HUES6 (cell line): Measurements from ENCODE around the gene DSCAM.

Experiments
- H3K27ac ChIP-seq: 2 replicates; pipeline ENCODE4 v1.7.0; 2013; ENCODE audit warnings: low read depth, mild to moderate bottlenecking, low read length, inconsistent platforms
- H3K27me3 ChIP-seq: 2 replicates; pipeline ENCODE4 v1.6.1; 2013; ENCODE audit warnings: low read length; ENCODE audit not compliant: control insufficient read depth, insufficient read depth
- H3K36me3 ChIP-seq: 2 replicates; pipeline ENCODE4 v1.6.1; 2013; ENCODE audit warnings: low read length; ENCODE audit not compliant: control insufficient read depth, insufficient read depth
- H3K4me1 ChIP-seq: 2 replicates; pipeline ENCODE4 v1.6.1; 2013; ENCODE audit warnings: low read length; ENCODE audit not compliant: control insufficient read depth, insufficient read depth
- H3K4me3 ChIP-seq: 2 replicates; pipeline ENCODE4 v1.5.1; 2013; ENCODE audit warnings: low read depth, low read length
- H3K9ac ChIP-seq: one replicate; pipeline ENCODE4 v1.6.1; 2013; ENCODE audit warnings: mild to moderate bottlenecking, low read length
- H3K9me3 ChIP-seq: 2 replicates; pipeline ENCODE4 v1.6.1; 2013; ENCODE audit warnings: low read depth, low read length; ENCODE audit not compliant: control insufficient read depth, insufficient read depth

Gene DSCAM

DNA sequence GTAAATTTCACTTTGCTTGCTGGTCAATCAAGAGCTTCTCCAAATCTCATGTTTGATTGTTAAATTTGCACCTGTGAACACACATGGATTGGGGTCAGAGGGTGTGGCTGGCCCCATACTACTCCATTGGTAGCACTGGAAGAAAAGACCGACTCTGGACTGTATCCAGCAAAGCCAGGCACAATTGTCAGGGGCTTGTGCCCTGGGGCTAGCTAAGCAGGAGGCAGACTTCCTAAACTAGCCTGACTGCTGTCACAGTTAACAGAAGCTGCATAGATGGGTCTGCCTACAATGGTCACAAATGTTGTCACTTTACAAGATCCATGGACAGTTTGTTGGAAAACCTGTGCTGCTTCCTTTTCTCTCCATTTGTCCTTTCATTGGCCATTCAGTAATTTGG is 421.0 kb downstream of the DSCAM start:
- H3K4me3 ChIP-seq, result no peak overlapping the region
- no peaks in the 10 kb centered on the region for H3K4me1 ChIP-seq
- H3K27ac ChIP-seq, result no peak overlapping the region
- no peak overlapping the region for H3K9ac ChIP-seq
- peaks cover 1% of the 10 kb centered on the region; the same call in 1 of the 2 replicates for H3K9me3 ChIP-seq
- no peaks in the 10 kb centered on the region for H3K36me3 ChIP-seq
- no peaks in the 10 kb centered on the region for H3K27me3 ChIP-seq

- Histone ChIP-seq H3K27me3 (no peaks in the 10 kb centered on the region), H3K9me3 (peaks cover 19% of the 10 kb centered on the region; the same call in 1 of the 2 replicates), H3K4me3 (no peak overlapping the region), H3K36me3 (no peaks in the 10 kb centered on the region), H3K27ac (no peak overlapping the region), H3K4me1 (no peaks in the 10 kb centered on the region), H3K9ac (no peak overlapping the region)
These were observed 423.9 kb downstream of the DSCAM start for GRCh38 chr21:40422896-40423635.

DNA sequence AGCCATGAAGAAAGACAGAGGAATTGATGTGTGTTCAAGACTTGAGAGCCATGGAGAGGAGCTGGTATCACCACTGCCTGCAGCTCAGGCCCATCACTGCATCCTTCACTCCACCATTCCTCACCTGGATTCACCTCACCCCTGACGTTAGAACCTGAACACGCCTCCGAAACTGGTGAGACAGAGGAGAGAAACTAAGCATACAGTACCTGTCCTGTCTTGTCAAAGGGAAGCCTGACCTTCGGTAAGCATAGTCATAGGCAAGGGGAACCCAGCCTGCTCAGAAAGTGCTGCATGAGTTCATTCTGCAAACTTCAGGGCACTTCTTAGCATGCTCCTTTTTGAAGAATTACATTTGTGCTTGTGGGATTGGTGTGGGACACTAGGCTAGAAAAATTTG is 425.8 kb downstream of the DSCAM start:
- H3K4me3 ChIP-seq, result no peak overlapping the region
- H3K36me3 ChIP-seq, result no peaks in the 10 kb centered on the region
- no peak overlapping the region for H3K27ac ChIP-seq
- peaks cover 22% of the 10 kb centered on the region; the same call in 1 of the 2 replicates for H3K9me3 ChIP-seq
- no peaks in the 10 kb centered on the region for H3K27me3 ChIP-seq
- no peaks in the 10 kb centered on the region for H3K4me1 ChIP-seq
- no peak overlapping the region for H3K9ac ChIP-seq

GRCh38 chr21:40416572-40416971 is 430.4 kb downstream of the DSCAM start:
- Histone ChIP-seq H3K9ac (no peak overlapping the region), H3K9me3 (peaks cover 22% of the 10 kb centered on the region; the same call in 1 of the 2 replicates), H3K27me3 (no peaks in the 10 kb centered on the region), H3K4me1 (no peaks in the 10 kb centered on the region), H3K27ac (no peak overlapping the region), H3K36me3 (no peaks in the 10 kb centered on the region), H3K4me3 (no peak overlapping the region)

DNA sequence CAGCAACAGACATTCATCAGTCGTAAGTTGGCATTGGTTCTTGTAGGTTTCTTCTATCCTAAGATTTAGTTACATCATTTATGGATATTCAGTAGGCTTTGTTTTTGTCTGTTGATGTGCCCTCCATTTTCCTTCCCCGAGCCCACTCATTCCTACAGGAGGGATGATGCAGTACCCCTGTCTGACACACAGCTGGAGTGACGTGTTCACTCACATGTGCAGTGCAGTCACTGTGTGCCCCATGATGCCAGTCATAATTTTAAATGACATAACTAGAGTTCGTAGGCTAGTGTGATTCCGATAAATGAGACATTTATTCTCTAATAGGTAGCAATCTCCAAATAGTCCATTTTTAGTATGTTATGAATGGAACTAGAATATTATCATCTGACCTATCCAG is 438.4 kb downstream of the DSCAM start:
- no peaks in the 10 kb centered on the region for H3K9me3 ChIP-seq
- no peaks in the 10 kb centered on the region for H3K27me3 ChIP-seq
- no peak overlapping the region for H3K4me3 ChIP-seq
- H3K9ac ChIP-seq, result no peak overlapping the region
- no peaks in the 10 kb centered on the region for H3K36me3 ChIP-seq
- no peak overlapping the region for H3K27ac ChIP-seq
- no peaks in the 10 kb centered on the region for H3K4me1 ChIP-seq

GRCh38 chr21:40404396-40404800 is 442.6 kb downstream of the DSCAM start:
- peaks cover 6% of the 10 kb centered on the region; the same call in 1 of the 2 replicates for H3K9me3 ChIP-seq
- H3K4me3 ChIP-seq, result no peak overlapping the region
- no peak overlapping the region for H3K9ac ChIP-seq
- no peak overlapping the region for H3K27ac ChIP-seq
- no peaks in the 10 kb centered on the region for H3K4me1 ChIP-seq
- no peaks in the 10 kb centered on the region for H3K27me3 ChIP-seq
- no peaks in the 10 kb centered on the region for H3K36me3 ChIP-seq

- H3K27me3 ChIP-seq, result no peaks in the 10 kb centered on the region
- no peak overlapping the region for H3K27ac ChIP-seq
- peaks cover 6% of the 10 kb centered on the region; the same call in 1 of the 2 replicates for H3K9me3 ChIP-seq
- no peaks in the 10 kb centered on the region for H3K4me1 ChIP-seq
- no peak overlapping the region for H3K9ac ChIP-seq
- H3K36me3 ChIP-seq, result no peaks in the 10 kb centered on the region
- no peak overlapping the region for H3K4me3 ChIP-seq
These were observed 443.9 kb downstream of the DSCAM start for GRCh38 chr21:40402884-40403582.

DNA sequence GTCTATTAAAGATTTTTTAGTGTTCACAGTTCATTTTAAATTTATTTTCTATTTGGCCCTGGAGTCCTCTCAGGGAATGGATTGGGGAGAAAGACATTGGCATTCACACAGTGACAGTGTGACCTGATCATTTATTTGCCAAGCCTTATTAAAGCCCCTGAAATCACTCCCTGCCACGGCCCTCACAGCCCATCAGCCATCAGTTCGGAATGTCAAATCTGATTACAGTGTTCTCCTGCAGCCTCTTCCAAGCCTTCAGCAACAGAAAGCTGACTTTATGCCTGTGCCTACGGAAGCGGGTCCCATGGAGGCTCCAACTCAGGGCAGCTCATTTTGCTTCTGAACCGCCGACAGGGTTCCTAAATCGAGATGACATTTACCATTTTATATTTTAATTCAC is 451.2 kb downstream of the DSCAM start:
- Histone ChIP-seq H3K27me3 (no peaks in the 10 kb centered on the region), H3K4me3 (no peak overlapping the region), H3K9me3 (no peaks in the 10 kb centered on the region), H3K27ac (no peak overlapping the region), H3K4me1 (no peaks in the 10 kb centered on the region), H3K9ac (no peak overlapping the region), H3K36me3 (no peaks in the 10 kb centered on the region)

DNA sequence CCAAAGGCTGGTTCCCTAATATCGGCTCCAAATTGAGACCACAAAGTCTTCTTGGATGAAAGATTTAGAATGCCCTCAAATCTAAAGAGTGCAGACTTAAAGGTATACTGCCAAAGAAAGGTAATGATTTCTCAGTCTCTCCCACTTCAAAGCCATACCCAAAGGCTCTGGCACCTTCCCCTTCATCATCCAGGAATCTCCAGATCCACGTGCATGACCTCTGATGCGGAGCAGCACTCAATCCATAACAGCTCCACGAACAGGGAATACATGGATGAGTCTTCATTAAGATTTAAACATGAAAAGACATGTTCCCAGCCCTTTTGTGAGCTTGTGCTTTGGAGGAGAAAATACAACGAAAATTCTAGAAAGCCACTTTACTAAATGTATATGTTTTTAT is 453.9 kb downstream of the DSCAM start:
- no peaks in the 10 kb centered on the region for H3K9me3 ChIP-seq
- H3K27ac ChIP-seq, result no peak overlapping the region
- no peaks in the 10 kb centered on the region for H3K27me3 ChIP-seq
- no peak overlapping the region for H3K4me3 ChIP-seq
- no peaks in the 10 kb centered on the region for H3K36me3 ChIP-seq
- H3K4me1 ChIP-seq, result no peaks in the 10 kb centered on the region
- no peak overlapping the region for H3K9ac ChIP-seq

GRCh38 chr21:40388046-40388445 is 458.9 kb downstream of the DSCAM start:
- Histone ChIP-seq H3K27ac (no peak overlapping the region), H3K27me3 (no peaks in the 10 kb centered on the region), H3K9me3 (no peaks in the 10 kb centered on the region), H3K36me3 (no peaks in the 10 kb centered on the region), H3K4me1 (0 out of 2 replicates have a peak, but pooled peaks cover 2% of the 10 kb centered on the region), H3K9ac (no peak overlapping the region), H3K4me3 (no peak overlapping the region)

- Histone ChIP-seq H3K9ac (no peak overlapping the region), H3K36me3 (no peaks in the 10 kb centered on the region)
These were observed 459.8 kb downstream of the DSCAM start for GRCh38 chr21:40386981-40387747.

More at GRCh38 chr21:40386981-40387747, 459.8 kb downstream of the DSCAM start:
- H3K27ac ChIP-seq, result no peak overlapping the region
- H3K4me1 ChIP-seq, result 0 out of 2 replicates have a peak, but pooled peaks cover 2% of the 10 kb centered on the region
- no peaks in the 10 kb centered on the region for H3K9me3 ChIP-seq
- no peaks in the 10 kb centered on the region for H3K27me3 ChIP-seq
- no peak overlapping the region for H3K4me3 ChIP-seq
